Colonic mucosa (tissue), 4 donors: Measurements from ENCODE around the gene VENTX. TPM values are rescaled to one million over a fixed set of nuclear protein-coding genes. Genes with fewer than 3 reads are reported as not detected.

Experiments
- DNase-seq: peaks from one replicate; pipeline ENCODE4 v3.0.0-alpha.2; 2020
- H3K27ac ChIP-seq: fragments of 200-600 bp; one replicate; pipeline ENCODE4 v1.8.0; 2021
- H3K27me3 ChIP-seq: fragments of 200-600 bp; one replicate; pipeline ENCODE4 v1.8.0; 2021
- H3K36me3 ChIP-seq: fragments of 200-600 bp; one replicate; pipeline ENCODE4 v1.8.0; 2021
- H3K4me1 ChIP-seq: fragments of 200-600 bp; one replicate; pipeline ENCODE4 v1.8.0; 2021; ENCODE audit warnings: mild to moderate bottlenecking
- H3K4me3 ChIP-seq: fragments of 200-600 bp; one replicate; pipeline ENCODE4 v1.8.0; 2021
- H3K9ac ChIP-seq, 2 donors: one replicate each; pipeline ENCODE4 v1.7.0; 2013; ENCODE audit warnings: control low read depth in 2 of 2, low read depth in 2 of 2, low read length in 2 of 2
- H3K9me3 ChIP-seq: fragments of 200-600 bp; one replicate; pipeline ENCODE4 v1.8.0; 2021
- intact Hi-C: fragments of 100-400 bp; cut with DNase I; formaldehyde crosslinking; loops from one replicate; pipeline ENCODE4 v1.14.1; 2022
- total RNA-seq, 2 donors: library from RNA; stranded (reverse); fragmentation: NEBNext Ultra II Directional in 1 of 2; extraction: Animal tissue kit (Norgen Biotek cat#: 25700) in 1 of 2; gene quantifications; one replicate each; pipeline ENCODE4 v1.2.1, GENCODE V29; 2021
- TF ChIP-seq, protein P1 (sequence below): fragments of 200-600 bp; IDR thresholded peaks from one replicate; pipeline ENCODE4 v1.8.0; 2022; ENCODE audit warnings: antibody characterized with exemption, mild to moderate bottlenecking
- donor health status: healthy.
- donor health status: DM: no; HTN: no; CAD: no.
- donor health status: DM: no; HTN: no; CAD: no.

VENTX gene
- total RNA-seq, 2 donors from 2014 or later: 0.15 to 0.24 TPM

DNA sequence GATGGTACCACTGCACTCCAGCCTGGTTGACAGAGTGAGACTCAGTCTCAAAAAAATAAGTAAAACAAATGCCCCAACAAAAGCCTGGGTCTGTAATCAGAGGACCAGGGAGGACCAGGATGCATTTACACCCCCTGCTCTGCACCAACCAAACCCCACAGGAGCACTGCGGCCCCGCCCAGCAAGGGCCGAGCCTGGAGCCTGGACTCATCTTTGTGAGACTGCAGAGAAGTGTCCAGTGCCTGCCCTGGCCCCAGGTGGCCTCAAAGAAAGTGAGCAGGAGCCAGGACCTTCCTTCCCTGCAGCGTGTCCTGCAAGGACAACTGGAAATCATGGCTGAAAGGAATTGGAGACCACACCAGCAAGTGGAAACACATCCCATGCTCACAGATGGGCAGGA, 46.0 kb upstream of the VENTX start:
- Histone ChIP-seq H3K9me3 (no peaks in the 10 kb centered on the region), H3K27me3 (no peaks in the 10 kb centered on the region), H3K9ac (no peak overlapping the region), H3K4me1 (no peaks in the 10 kb centered on the region), H3K36me3 (no peaks in the 10 kb centered on the region), H3K27ac (no peak overlapping the region), H3K4me3 (no peak overlapping the region)
- TF ChIP-seq, protein P1, sequence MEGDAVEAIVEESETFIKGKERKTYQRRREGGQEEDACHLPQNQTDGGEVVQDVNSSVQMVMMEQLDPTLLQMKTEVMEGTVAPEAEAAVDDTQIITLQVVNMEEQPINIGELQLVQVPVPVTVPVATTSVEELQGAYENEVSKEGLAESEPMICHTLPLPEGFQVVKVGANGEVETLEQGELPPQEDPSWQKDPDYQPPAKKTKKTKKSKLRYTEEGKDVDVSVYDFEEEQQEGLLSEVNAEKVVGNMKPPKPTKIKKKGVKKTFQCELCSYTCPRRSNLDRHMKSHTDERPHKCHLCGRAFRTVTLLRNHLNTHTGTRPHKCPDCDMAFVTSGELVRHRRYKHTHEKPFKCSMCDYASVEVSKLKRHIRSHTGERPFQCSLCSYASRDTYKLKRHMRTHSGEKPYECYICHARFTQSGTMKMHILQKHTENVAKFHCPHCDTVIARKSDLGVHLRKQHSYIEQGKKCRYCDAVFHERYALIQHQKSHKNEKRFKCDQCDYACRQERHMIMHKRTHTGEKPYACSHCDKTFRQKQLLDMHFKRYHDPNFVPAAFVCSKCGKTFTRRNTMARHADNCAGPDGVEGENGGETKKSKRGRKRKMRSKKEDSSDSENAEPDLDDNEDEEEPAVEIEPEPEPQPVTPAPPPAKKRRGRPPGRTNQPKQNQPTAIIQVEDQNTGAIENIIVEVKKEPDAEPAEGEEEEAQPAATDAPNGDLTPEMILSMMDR: no peak
- intact Hi-C loops: no loop called here
- DNase-seq: no peak

DNA sequence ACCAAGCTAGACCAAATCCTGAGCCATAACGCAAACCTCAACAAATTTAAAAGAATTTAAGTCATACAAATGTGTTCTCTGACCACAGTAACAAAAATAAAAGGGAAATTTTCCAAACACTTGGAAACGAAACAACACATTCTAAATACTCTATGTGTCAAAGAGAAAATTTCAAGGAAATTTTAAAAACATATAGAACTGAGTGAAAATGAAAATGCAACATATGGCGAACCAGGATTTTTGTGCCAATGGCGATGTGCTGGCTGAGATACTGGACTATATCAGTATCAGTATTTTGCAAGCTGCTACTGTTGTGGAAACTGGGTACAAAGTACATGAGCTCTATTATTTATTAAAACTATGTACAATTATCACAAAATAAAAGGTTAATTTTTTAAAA, 43.5 kb upstream of the VENTX start:
- H3K9ac ChIP-seq: no peak overlapping the region
- TF ChIP-seq, protein P1: no peak
- no peaks in the 10 kb centered on the region for H3K9me3 ChIP-seq
- no peak overlapping the region for H3K4me3 ChIP-seq
- no peak for DNase-seq
- H3K36me3 ChIP-seq: no peaks in the 10 kb centered on the region
- intact Hi-C loops: no loop called here
- no peaks in the 10 kb centered on the region for H3K4me1 ChIP-seq
- H3K27me3 ChIP-seq: no peaks in the 10 kb centered on the region
- no peak overlapping the region for H3K27ac ChIP-seq

DNA sequence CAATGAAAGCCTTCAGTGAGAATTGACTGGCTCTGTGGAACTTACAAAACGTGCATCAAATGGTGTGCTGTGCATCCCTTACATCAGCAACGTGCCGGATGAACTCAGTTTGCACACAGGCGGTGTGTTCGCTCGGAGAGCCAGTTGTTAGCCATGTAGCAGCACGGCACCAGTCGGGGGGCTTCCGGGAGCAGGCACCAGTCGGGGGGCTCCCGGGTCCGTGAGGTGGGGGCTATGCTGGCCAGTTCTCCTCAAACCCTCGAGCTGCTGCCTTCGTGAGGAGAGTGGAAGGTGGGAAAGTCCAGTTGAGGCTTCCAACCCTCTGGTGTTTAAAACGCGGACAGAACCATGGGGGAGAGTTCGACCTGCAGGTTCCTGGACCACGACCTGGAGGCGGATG, 42.6 kb upstream of the VENTX start:
- H3K27ac ChIP-seq: no peak overlapping the region
- H3K9me3 ChIP-seq: no peaks in the 10 kb centered on the region
- no peak for DNase-seq
- no peak overlapping the region for H3K9ac ChIP-seq
- H3K4me1 ChIP-seq: no peaks in the 10 kb centered on the region
- intact Hi-C loops: no loop called here
- no peaks in the 10 kb centered on the region for H3K27me3 ChIP-seq
- no peaks in the 10 kb centered on the region for H3K36me3 ChIP-seq
- TF ChIP-seq, protein P1: no peak
- H3K4me3 ChIP-seq: no peak overlapping the region

DNA sequence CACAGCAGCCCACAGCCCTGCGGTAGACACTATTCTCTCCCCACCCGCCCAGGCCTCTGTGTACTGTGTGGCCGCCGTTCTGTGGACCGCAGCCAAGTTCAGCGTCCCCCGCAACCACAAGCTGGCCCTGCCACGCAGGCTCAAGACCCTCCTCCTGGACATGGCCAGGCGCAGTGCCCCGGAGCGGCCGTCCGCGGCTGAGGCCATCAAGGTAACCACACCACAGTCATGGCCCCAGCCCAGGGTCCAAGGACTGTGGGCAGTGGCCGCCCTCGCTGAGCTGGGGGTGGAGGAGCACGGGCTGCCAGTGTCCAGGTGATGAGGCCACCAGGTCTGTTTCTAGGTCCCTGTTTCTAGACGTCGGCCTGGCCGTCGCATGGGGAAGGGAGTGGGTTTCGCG, 42.0 kb upstream of the VENTX start:
- no peak for DNase-seq
- no peaks in the 10 kb centered on the region for H3K27me3 ChIP-seq
- H3K27ac ChIP-seq: no peak overlapping the region
- no peaks in the 10 kb centered on the region for H3K4me1 ChIP-seq
- H3K9me3 ChIP-seq: no peaks in the 10 kb centered on the region
- H3K36me3 ChIP-seq: no peaks in the 10 kb centered on the region
- intact Hi-C loops: no loop called here
- H3K9ac ChIP-seq: no peak overlapping the region
- no peak overlapping the region for H3K4me3 ChIP-seq
- TF ChIP-seq, protein P1: no peak

DNA sequence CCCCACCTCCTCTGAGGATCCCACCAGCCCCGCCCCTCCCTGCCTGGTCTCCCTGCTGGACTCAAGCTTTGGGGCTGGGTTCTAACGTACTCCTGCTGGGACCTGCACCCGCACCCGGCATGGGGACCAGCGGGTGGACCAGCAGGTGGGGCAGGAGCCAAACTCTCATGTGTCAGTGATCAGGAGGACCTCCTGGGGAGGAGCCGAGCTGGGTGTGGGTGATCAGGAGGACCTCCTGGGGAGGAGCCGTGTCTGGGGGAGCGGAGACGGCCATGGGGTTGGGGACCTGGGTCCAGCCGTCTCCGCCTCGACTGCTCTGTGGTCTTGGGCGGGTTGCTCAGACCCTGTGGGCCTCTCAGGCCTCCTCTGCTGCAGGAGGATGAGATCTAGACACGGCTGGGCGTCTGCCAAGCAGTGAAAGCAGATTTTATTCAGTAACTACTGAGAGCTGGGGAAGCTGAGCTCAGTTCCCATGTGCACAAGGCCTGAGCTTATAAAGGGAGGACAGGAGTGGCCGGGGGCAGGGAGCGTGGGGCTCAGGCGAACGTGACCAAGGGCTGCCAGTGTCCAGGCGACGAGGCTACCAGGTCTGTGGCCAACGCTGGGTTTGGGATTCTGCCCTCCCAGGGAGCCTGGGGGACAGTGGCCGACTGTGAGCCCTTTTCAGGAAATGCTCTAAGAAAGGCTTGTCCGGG, 41.3 kb upstream of the VENTX start:
- no peak overlapping the region for H3K9ac ChIP-seq
- no peaks in the 10 kb centered on the region for H3K4me1 ChIP-seq
- TF ChIP-seq, protein P1: no peak
- no peak overlapping the region for H3K27ac ChIP-seq
- intact Hi-C loops: no loop called here
- no peaks in the 10 kb centered on the region for H3K36me3 ChIP-seq
- H3K27me3 ChIP-seq: no peaks in the 10 kb centered on the region
- no peaks in the 10 kb centered on the region for H3K9me3 ChIP-seq
- no peak overlapping the region for H3K4me3 ChIP-seq
- no peak for DNase-seq
